GF-D8 (cell line): Measurements from ENCODE around the gene CABS1.

Experiments
- DNase-seq: peaks from one replicate; lab custom pipeline; 2025; lab: John Stamatoyannopoulos, UW

Gene CABS1

DNA sequence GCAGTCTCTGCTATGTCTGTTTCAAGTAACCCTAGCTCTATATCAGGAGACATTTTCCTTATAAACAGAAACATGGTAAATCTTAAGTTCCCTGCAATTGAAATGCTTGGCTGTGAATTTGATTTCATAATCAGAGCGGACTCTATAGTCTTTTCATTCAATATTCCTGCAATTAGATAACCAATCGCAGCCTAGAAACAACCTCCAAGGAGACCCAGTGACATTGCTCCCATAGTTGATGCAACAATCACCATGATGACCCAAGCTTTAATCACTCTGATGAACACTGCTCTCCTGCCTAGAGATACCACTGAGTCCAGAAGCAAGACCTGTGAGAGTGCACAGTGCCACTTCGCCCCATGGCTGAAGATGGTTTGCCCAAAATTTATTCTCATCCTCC is at the start of gene CABS1:
CABS1 (plus strand) TSS at position 301 of the 400 bp plus-strand sequence; CDS start at position 360, 59 bp downstream.
- no peak for DNase-seq

DNA sequence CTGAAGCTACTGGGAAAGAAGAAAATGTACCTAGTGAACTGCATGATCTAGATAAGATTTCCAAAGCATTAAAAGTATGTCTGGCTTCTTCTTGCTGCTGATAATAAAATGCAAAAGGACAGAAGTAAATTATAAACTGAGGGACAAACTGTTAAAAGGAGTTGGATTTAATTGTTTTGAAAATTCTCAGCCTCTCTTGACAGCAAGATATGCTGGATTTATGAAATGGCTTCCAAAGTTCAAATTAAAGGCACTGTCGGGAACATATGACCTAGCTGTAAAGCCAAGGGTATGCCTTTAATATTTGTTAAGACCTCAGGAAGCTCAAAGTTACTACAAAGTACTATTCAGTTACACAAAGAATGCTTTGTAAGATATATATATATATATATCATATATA is 46.1 kb upstream of the CABS1 start:
- DNase-seq = no peak

DNA sequence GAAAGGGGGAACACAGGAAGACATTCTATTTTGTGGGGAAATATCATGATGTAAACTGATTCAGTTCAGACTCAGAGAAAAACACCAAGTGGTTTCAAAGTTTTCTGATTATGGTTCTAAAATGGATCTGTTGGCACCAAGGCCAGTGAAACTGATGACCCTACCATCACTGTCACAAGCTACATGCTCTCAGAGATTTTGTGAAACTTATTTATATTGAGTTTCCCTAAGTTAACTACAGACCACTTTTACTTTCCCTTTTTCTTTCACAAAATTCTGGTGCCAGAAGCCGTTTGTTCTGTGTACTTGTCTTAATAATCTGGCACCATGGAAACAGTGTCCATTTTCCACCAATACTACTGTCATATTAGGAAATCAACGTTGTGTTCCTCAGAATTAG is 43.4 kb upstream of the CABS1 start:
- no peak for DNase-seq

DNA sequence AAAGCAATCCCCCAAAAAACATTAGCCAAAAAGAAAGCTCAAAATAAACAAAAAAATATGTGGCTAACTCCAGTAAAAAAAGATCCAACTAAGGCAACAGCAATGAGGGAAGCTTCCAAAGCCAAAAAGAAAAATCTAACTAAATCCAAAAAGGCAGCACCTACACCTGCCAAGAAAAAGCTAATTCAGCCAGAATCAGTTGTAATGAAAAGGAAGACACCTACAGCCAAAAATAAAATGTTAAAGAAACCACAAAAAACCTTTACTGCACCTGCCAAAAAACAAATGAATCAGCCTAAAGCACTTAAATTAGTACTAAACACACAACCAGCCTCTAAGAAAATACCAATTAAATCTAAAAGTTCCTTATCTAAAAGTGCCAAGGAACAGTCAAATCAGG is 37.2 kb upstream of the CABS1 start:
- no peak for DNase-seq

DNA sequence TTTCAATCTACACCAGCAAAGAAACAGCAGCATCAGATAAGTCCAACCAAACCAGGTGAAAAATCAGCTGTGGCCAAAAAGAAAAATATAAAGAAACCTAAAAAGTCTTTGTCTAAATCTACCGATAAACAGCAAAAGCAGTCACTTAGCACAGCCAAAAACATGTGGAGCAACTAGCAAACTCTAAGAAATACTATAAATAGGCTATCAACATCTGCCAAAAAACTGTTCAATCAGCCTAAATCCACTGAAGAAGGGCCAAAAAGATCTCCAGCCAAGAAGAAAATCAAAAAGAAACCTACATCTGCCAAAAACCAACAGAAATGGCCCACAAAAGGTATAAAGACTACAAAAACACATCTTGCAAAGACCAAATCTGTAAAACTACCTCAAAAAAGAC is 36.7 kb upstream of the CABS1 start:
- no peak for DNase-seq

DNA sequence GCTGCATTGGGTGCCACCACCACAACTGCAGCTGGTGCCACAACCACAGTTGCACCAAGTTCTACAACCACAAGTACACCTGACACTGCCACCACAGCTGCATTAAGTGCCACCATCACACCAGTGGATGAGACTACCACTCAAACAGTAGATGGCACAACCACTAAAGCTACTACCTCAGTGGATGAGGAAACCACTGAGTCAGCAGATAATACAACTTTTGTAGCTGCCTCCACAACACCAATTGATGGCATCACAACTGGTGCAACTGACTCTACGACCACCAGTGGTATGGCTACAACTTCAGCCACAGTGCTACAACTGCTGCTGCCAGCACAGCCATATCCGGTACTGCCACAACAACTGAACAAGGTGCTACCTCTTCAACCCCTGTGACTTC is 35.1 kb upstream of the CABS1 start:
- DNase-seq = no peak

DNA sequence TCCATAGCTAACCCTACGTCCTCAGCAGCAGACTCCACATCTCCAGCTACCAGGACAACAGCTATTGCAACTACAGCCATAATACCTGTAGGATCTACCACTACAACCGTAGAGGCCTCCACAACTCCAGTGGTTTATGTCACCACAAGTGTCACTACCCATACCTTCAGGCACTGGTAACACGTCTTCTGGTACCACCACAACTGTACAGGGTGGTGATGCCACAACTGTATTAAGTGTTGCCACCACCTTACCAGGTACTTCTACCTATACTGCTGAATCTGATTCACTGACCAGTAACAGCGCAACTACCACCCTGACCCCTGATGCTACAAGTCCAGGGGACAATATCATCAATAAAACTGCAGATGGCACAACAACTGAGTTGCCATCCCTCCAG is 34.6 kb upstream of the CABS1 start:
- DNase-seq = no peak

DNA sequence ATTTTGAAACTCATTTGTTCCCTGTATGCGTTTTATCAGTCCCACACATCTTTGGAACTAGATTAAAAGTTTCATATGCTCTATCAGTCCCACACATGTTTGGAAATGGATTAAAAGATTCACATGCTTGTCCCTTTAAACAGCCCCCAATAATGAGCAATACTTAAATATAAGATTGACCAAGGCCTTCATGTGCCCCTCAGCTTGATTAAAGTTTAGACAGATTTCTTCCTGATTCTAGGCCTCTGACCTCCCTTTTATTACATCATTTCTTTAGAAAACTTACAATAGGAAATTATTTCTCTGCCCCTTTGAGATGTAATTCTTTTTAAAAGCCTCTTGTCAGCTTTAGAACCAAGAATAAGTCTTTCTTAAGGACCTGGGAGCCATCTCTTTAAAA is 31.7 kb upstream of the CABS1 start:
- no peak for DNase-seq

DNA sequence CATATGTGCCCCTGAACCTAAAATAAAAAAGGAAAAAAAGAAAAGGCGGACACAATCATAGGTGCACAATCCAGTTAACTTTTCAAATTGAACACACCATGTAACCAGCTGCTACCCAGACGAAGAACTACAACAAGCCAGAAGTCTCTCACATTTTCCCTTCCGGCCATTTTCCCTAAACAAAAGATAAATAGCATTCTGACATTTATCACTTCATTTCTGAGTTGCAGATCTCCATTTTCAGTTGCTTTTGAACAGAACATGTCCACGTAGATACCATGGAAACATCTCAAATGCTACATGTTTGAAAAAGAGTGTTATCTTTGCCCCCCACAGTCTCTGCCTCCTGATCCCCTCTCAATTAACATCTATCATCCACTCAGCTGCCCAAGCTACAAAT is 29.2 kb upstream of the CABS1 start:
- DNase-seq = no peak

DNA sequence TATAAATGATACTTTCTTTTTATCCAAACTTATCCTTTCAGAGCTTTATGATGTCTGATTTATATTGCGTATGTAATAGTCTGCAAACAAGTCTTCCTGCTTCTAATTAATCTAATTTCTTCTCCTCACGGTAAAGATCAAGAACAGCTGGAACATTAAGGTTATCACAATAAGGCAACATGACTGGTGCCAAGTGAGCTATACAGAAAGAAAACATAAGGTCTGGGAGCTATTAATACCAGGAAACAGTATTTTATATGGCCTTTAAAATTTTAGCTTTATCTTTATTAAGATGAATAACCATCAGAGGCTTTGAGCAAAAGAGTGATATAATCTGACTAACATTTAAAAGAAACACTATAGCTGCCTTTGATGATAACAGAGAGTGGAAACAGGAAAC is 28.7 kb upstream of the CABS1 start:
- no peak for DNase-seq

DNA sequence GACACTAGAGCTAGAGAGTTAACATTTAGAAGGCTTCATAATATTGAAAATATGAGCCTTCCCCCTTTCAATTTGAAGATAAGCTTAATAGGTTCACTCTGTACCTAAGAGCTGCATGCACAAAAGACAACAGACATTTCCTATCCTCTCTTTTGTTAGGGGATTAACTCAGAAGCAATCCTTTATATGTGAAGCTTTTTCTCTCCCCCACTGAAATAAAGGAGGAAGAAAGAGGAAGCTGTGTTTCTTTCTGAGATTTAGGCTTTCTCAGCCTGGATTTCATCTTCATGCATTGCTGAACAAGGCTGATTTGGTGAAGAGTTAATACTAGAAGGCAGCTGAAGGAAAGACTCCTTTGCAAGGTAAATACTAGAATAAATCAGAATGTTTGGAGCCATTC is 21.0 kb upstream of the CABS1 start:
- no peak for DNase-seq

DNA sequence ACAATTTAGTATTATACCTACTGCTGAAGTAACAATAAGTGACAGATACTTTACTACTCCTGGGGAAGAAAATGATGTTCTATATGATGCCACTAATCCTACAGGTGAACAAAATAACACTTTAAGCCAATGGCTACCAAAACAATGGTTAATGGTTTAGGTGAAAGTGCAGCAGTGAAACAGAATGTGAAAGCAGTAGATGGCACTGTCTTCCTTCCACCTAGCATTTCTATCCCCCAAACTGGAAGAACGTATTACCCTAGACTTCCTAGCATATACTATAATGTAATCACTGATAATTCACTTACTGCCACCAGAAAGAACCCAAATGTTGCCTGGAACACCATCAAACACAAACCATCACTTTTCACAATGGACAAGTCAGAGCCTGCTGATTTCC is 18.9 kb upstream of the CABS1 start:
- DNase-seq = no peak

DNA sequence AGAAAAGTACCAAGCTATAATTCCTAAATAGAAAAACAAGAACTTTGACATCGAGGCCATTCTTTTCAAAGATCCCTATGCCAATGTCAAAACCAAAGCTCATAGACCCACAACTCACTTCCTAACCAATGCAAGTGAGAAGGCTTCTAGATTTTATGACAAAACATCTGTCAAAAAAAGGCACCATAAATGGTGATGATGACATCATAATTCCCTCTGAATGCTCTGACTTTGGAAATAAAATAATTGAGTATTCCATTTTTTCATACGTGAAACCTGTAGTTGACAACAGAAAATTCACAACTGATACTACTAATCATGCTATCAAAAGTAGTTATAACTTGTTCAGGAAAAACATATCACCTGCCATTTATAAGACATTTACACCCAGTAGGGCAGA is 8.7 kb upstream of the CABS1 start:
- no peak for DNase-seq

DNA sequence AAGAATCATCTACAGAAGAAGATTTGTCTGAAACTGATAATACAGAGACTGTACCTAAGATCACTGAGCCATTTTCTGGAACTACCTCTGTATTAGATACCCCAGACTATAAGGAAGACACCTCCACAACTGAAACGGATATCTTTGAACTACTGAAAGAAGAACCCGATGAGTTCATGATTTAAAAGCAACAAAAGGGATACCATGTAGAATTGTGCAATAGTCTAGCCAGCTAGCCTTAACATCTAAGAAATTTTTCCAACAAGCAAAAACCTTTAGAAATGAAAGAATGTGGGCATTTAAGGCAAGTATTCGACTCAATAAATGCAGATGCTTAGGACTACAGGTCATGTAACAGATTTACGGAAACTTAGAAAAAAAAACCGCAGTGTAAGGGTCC is 1.3 kb downstream of the CABS1 start:
- DNase-seq = no peak

DNA sequence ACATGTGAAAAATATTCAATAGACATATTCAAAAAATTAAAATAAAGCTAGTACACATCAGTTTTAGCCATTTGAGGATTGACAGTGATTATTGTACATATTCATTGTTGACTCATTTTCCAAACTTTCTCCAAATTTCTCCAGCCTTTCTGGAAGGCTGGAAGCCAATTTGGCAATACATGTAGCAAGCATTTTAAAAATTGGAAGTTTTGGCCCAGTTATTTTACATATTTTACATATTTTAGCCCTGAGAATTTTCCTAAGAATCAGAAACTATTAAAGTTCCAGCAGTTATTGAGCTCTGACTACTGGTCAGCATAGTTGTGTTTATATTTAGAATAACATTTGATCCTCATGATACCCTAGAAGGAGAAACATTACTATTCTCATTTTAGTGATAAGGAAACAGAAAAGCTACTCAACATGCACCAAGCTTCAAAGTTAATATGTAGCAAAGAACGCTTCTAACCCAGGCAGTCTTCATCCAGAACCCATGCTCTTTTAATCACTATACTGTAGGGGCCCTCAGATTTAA is 3.2 kb downstream of the CABS1 start:
- no peak for DNase-seq

DNA sequence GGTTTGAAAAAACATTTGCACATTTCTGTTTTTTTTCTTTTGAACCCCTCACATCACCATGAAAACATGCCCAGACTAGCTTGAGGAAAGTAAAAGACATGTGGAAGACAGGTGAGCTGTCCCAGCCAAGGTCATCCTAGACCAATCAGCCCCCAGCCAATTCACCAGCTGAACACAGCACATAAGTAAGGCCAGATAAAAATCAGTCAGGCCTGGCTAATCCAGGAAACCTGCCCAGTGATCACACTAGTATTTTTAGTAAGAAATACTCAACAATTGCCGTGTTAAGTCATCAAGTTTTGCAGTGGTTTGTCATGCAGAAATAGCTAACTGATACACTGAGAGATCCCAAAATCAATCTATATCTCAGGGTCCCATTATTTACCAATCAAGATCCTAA is 21.4 kb downstream of the CABS1 start:
- DNase-seq = no peak

DNA sequence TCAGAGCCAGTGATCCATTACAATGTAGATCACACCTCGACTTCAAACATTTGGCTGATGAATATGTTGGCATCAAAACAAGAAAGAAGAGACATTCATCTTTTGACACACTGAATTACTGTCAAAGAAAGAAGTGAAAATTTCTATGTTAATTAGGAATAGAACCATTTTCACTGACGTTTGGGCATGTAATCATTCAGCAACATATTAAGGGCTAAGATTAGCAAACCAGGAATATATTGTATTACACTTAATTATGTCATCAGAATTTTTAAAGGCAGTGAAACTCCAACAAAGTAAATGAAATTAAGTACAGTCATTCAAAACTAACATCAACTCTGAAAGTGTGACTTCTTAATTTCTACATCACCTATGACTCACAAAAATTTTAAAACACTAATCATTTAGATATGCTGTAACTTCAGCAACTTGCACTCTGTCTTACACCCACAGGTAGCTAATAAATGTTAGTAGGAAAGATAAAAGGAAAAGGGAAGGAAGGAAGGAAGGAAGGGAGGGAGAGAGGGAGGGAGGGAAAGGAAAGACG is 24.4 kb downstream of the CABS1 start:
- no peak for DNase-seq

DNA sequence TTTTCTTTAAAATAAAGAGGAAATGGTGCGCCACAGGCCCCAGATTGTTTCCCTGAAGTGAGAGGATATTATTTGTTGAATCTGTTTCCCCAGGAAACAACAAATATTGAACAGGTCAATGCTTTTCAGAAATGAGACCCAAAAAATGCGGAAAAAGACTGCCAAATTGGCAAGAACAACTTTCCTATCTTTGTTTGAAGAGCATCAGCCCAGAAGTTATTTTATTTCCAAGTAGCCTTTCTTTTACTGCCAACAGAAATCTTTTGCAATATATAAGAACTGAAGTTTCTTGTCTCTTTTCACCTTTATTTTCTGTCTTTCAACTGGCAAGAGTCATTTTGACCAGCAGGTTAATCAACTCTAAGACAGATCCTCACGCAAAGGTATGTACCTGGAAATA is 25.7 kb downstream of the CABS1 start, which contains the start of gene SMR3A:
SMR3A (plus strand) TSS at position 301 of the 400 bp plus-strand sequence. CDS start 1,356 bp downstream, outside the sequence.
- DNase-seq = no peak

DNA sequence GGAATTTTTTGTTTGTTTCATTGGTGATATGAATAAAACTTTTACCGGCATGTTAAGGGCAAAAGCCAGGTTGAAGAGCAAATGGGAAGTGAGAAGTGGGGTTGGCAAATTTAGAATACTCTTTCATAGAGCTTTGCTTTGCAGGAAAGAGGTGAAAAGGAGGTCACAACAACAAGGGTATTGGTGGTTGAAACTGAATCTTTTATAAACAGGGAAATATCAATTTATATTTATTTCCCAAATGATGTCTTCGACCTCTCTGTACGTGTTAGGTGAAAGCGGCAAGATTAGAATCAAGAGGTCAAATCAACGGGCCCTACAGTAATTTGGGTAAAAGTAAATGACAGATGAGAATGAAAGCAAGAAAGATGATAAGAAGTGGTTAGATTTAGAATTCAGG is 29.2 kb downstream of the CABS1 start:
- no peak for DNase-seq

DNA sequence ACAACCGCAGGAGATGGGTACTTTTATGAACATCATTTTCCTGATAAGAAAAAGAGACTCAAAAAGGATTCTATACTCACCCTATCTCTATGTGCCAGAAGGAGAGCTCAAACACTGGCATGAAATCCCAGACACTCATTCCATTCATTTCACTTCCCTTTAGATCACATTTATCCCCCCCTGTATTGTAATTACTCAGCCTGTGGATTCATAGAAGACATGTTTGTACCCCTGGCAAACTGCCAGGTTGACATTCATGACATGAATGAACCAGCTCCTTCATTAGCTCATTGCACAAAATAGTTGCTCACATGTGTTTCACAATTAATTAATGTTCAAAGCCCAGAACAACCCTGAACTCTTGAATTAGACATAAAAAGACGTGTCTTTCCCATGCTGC is 30.7 kb downstream of the CABS1 start:
- DNase-seq = no peak

DNA sequence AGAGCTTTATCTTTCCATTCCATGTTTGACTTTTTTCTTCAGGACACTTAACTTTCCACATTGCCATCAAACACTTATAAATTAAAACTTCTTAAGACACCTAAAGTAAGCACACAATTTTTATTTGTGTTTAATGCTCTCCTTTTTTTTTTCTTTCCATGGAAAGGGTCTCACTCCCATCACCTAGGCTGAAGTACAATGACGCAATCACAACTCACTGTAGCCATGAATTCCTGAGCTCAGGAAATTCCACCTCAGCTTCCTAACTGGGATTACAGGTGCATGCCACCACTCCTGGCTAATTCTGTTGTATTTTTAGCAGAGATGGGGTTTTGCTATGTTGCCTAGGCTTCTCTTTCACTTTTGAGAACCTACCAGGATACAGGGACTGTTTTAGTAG is 33.0 kb downstream of the CABS1 start:
- DNase-seq = no peak

DNA sequence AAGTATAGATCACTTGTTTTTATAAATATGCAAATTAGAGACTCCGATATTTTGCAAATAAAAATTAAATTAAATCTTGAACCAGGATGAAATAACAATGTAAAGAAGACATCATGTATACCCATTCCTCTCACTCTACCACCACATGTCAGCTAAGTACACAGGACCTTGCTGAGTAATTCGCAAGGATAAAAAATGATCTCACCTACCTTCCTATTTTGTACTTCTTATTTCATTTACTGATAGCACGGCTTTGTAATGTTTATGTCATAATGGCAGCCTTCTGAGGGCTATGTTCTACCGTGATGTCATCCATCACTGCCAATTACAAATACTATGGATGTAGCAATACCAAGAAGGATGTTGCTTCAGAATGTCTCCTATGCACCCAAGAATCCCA is 37.2 kb downstream of the CABS1 start:
- DNase-seq = no peak

DNA sequence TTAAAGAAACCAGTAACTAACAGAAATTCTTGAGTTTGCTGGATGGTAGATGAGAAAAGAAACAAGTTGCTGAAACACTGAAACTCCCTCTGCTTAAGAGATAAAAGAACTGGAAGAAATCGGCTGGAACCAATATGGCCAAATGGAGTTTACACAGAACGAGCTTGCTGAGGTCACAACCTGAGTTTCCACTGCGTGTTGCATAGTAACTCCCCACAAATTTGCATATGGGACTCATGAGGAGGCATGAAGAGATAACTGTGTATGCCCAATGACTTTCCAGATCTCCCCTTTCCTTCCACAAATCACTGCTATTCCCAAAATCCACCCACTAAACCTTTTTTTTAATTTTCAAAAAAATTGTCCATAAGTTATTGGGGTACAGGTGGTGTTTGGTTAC is 38.0 kb downstream of the CABS1 start:
- DNase-seq = no peak

DNA sequence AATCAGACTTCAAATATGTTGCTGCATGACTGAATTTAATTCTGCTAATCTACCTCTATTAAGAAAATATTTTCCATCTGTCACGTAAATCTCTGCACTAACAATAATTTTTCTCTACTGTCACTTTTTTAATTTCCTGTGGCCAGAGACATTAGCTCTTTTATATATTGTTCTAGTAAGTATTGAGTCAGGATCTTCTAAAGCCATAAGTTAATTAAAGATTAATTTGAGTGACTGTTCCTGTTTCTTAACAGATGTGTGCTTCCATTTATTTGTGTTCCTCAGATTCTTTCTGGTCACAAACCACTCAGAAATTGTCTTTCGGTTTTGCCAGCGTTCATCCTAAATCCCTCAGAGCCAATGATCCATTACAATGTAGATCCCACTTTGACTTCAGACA is 45.8 kb downstream of the CABS1 start:
- no peak for DNase-seq
